Ishikawa (cell line): ENCODE results near the gene MC5R.

Source experiments
- CEBPB ChIP-seq: IDR thresholded peaks from 2 replicates; pipeline ENCODE4 v1.6.1; 2012
- CREB1 ChIP-seq: IDR thresholded peaks from 2 replicates; pipeline ENCODE4 v1.6.1; 2012; ENCODE audit warnings: low read depth
- EGR1 ChIP-seq: IDR thresholded peaks from 2 replicates; pipeline ENCODE4 v1.6.1; 2012
- EP300 ChIP-seq: IDR thresholded peaks from 2 replicates; pipeline ENCODE4 v1.6.1; 2012; ENCODE audit warnings: borderline replicate concordance
- FOXM1 ChIP-seq: IDR thresholded peaks from 2 replicates; pipeline ENCODE4 v1.6.1; 2012; ENCODE audit warnings: low read depth, borderline replicate concordance
- MAX ChIP-seq: IDR thresholded peaks from 2 replicates; pipeline ENCODE4 v1.6.1; 2012
- NFIC ChIP-seq: IDR thresholded peaks from 2 replicates; pipeline ENCODE4 v1.6.1; 2012
- RAD21 ChIP-seq: IDR thresholded peaks from 2 replicates; pipeline ENCODE4 v1.6.1; 2012; ENCODE audit warnings: low read depth
- REST ChIP-seq: IDR thresholded peaks from 2 replicates; pipeline ENCODE4 v1.6.1; 2012; ENCODE audit warnings: low read depth, mild to moderate bottlenecking
- TAF1 ChIP-seq: IDR thresholded peaks from 2 replicates; pipeline ENCODE4 v1.6.1; 2012; ENCODE audit warnings: low read depth, mild to moderate bottlenecking
- TCF12 ChIP-seq: IDR thresholded peaks from 2 replicates; pipeline ENCODE4 v1.6.1; 2012; ENCODE audit warnings: low read depth
- TEAD4 ChIP-seq: IDR thresholded peaks from 2 replicates; pipeline ENCODE4 v1.6.1; 2012
- USF1 ChIP-seq: IDR thresholded peaks from 2 replicates; pipeline ENCODE4 v1.6.1; 2012
- YY1 ChIP-seq: IDR thresholded peaks from 2 replicates; pipeline ENCODE4 v1.6.1; 2012; ENCODE audit warnings: low read depth
- ZBTB7A ChIP-seq: IDR thresholded peaks from 2 replicates; pipeline ENCODE4 v1.6.1; 2012; ENCODE audit warnings: low read depth

MC5R gene

GRCh38 chr18:13836559-13836958 lies 12.6 kb downstream of the MC5R start:
- no peak for TF ChIP-seq TAF1
- peak; percentile 66; the same call in 1 of the 2 replicates for TF ChIP-seq MAX
- TF ChIP-seq CEBPB = peak; percentile 73

- TF ChIP-seq TAF1 (no peak), CREB1 (no peak), CEBPB (no peak), RAD21 (no peak), EGR1 (no peak), FOXM1 (no peak), MAX (no peak), TEAD4 (no peak), EP300 (no peak), ZBTB7A (no peak), YY1 (no peak), REST (no peak), NFIC (no peak)
Measured at GRCh38 chr18:13849791-13850190, 25.8 kb downstream of the MC5R start.

GRCh38 chr18:13868501-13869271 lies 44.7 kb downstream of the MC5R start:
- no peak for TF ChIP-seq YY1
- TF ChIP-seq REST = no peak
- TF ChIP-seq ZBTB7A = no peak
- TF ChIP-seq USF1 = no peak
- no peak for TF ChIP-seq TCF12
- no peak for TF ChIP-seq TEAD4
- TF ChIP-seq NFIC = no peak
- TF ChIP-seq FOXM1 = no peak

GRCh38 chr18:13871701-13872100 lies 47.8 kb downstream of the MC5R start:
- no peak for TF ChIP-seq NFIC
- TF ChIP-seq TCF12 = no peak
- no peak for TF ChIP-seq TAF1
- TF ChIP-seq REST = no peak
- TF ChIP-seq USF1 = no peak
- TF ChIP-seq YY1 = no peak
- TF ChIP-seq CEBPB = no peak
- no peak for TF ChIP-seq EGR1
- no peak for TF ChIP-seq CREB1
- TF ChIP-seq FOXM1 = no peak
- TF ChIP-seq ZBTB7A = no peak
- no peak for TF ChIP-seq MAX
- no peak for TF ChIP-seq EP300
- TF ChIP-seq TEAD4 = no peak
- no peak for TF ChIP-seq RAD21
